Measurements from ENCODE around the gene VWA2.

GRCh38 chr10:114195079-114195478 is 44.0 kb upstream of the VWA2 start:
- TF ChIP-seq POLR2A (IDR thresholded peaks at IDR 0.05) (no peak), CTCF (IDR thresholded peaks at IDR 0.05) (no peak)

Data from uterus (tissue), 2 donors.